HG02610 (cell line): ENCODE results near the gene GARIN3.
"Not testable (repeated sequence)": the region's sequence is repeated elsewhere in the genome, so short reads cannot be mapped to it uniquely, and the experiment has no call there.

ENCODE experiments used
- ATAC-seq: cut with Tn5 transposase; IDR thresholded peaks from one replicate; pipeline ENCODE4 v1.9.1; 2021; ENCODE audit warnings: mild to moderate bottlenecking, moderate library complexity; ENCODE audit not compliant: unreplicated experiment

Gene GARIN3

DNA sequence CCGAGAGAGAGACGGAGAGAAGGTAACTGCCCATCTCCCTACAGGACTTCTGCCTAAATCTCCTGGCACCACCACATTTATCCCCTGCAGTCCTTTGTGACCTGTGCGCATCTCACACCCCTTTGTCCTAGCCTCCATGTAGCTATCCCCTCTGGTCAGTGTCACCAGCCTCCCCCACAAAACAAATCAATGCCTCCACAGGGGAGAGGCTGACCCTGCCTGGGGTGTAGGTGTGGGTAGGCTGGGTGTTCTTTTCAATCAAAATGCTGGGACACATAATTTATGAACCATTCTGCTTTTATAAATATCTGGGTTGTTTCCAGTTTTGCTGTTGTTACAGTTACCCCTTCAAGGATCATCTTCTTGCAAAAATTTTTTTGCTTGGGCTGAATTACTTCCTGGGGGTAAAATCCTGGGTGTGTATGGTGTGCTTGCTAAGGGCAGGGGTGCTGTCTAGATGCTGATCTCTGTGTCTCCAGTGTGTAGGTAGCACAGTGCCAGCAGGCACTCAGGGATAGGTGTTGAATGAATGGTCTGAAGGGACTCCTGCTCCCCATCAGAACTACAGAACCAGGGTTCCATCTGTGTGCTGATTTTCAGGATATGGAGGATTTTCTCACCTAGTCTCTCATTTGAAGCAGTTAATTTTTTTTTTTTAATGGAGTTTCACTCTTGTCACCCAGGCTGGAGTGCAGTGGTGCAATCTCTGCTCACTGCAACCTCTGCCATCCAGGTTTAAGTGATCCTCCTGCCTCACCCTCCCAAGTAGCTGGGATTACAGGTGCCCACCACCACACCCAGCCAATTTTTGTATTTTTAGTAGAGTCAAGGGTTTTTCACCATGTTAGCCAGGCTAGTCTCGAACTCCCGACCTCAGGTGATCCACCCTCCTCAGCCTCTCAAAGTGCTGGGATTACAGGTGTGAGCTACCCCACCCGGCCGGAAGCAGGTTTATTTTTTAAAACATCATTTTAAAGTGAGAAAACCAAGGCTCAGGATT, at the start of gene GARIN3:
TSS of gene GARIN3 (minus strand) at position 51 of the 1,000 bp plus-strand sequence. CDS start 96 bp downstream, outside the sequence.
- no peak for ATAC-seq

DNA sequence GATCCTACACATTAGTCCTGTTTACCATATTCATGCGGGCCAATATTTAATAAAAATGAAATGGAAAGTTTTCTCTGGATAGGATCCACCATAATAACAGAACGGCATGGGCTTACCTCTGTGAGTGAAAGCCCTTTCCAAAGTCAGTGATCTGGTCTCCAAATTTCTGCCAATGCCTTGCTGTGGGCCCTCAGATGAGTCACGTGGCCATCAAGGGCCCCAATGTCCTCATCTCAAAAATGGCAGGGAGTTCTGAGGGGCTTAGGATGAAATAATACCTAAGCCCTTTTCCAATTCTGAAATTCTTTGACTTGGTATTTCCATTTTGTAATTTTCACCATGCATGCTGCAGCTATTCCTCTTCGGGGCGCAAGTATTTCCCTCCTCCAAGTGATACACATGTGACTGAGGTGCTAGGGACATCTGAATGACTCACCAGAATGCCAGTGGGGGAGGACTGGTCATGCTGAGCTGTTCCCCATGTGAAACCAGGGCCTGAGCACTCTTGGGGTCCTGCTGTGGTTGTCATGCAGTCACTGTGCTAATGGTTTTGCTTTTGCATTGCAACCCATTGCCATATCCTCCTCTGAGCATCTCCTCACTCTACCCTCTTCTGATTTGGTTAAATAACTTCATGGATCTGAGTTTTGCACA, 49.6 kb upstream of the GARIN3 start:
- no peak for ATAC-seq

DNA sequence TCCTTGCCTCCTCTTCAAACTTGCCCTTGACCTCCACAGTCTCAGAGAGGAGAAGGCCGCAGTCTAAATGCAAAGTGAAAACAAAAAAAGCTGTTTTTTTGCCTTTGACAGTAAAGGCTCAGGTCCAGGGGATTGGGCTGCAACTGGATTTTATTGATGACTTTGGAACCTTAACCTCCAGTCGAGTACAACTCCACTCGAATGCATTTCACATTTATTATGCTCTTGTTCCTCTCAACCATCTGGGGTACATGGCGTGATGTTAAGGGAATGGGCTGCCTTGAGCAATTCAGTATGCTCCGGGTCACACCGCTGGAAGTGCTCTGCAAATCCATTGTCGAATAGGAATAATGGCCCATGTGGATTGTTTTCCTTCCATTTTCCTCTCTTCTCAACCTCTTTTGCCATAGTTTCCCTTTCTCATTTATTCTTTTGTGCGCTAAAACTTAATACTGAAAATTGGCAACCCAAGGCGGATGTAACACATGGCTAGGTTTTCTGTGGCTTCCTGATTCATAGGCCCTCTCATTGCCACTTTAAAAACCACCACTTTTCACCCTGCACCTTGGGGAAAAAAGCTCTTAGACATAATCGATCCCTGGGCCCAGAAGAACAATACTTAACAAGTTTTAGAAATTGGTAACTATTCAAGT, 48.9 kb upstream of the GARIN3 start:
- ATAC-seq: no peak

DNA sequence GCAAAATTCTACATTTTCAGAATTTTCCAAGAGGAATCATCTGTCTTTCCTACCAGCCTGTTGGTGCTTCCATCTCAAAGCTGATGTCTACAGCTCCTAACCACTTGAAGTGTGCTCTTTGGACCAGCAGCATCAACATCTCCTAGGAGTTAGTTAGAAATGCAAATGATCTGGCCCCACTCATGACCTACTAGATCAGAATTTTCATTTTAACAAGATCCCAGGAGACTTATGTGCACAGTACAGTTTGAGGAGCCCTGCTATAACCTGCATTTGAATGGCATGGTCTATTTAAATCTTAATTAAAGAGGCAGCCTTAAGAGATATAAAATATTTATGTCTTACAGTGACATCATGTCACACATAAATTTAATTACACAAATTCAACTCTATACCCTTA, 48.4 kb upstream of the GARIN3 start:
- ATAC-seq: no peak

DNA sequence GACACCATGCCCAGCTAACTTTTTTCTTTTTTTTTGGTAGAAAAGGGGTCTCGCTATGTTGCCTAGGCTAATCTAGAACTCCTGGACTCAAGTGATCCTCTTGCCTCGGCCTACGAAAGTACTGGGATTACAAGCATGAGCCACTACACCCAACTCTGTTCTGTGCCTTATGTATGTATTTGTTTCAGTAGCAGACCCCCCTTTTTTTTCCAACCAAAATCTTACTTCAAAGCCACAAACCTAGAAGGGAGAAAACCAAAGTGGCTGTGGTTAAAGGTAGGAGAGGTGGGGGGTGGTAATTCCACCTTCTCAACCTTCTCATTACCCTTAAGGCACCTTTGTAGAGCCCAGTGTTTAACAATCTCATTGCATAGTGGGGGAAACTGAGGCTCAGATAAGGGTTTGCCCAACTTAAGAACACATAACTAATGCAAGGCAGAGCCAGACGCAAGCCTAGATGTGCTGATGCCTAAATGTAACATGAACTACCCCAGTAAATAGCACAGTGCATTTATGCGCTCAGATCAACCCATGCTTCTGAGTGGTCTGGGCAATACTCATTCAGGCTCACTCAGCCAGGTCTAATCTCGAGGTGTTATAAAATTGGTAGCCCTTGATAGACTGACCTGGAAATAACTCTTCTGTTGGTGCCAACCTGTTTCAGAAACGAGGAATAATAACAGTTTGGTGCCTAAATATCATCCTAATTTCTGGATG, 47.6 kb upstream of the GARIN3 start:
- ATAC-seq: no peak

DNA sequence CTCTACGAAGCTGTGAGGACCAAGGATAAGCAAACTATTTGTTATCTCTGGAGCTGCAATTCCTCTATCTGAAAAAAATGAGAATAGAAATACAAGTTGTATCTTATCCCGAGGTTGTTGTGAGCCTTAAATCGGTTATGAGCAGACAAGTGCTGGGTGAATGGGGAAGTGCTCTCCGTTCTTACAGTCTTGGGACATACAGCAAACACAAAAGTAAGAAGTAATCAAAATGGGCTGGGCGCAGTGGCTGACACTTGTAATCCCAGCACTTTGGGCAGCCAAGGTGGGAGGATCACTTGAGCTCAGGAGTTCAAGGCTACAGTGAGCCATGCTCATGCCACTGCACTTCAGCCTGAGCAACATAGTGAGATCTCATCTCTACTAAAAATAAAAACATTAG, 46.2 kb upstream of the GARIN3 start:
- ATAC-seq: no peak

DNA sequence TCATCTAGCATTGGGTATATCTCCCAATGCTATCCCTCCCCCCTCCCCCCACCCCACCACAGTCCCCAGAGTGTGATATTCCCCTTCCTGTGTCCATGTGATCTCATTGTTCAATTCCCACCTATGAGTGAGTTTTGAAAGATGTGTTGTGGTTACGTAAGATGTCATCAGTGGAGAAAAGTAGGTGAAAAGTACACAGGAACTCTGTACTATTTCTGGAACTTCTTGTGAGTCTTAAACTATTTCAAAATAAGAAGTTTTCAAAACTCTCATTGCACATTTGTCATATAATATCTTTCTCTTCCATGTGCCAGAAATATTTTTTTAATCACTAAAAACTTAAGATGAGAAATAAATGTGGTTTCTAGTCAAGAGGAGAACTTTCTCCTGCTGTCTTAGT, 44.6 kb upstream of the GARIN3 start:
- ATAC-seq: not testable (repeated sequence)

DNA sequence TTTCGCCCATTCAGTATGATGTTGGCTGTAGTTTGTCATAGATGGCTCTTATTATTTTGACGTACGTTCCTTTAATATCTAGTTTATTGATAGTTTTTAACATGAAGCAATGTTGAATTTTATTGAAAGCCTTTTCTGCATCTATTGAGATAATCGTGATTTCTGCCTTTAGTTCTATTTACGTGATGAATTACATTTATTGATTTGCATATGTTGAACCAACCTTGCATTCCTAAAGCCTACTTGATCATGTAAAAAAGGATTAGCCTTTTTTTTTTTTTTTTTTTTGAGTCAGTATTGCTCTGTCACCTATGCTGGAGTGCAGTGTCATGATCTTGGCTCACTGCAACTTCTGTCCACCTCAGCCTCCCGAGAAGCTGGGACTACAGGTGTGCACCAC, 39.6 kb upstream of the GARIN3 start:
- no peak for ATAC-seq

DNA sequence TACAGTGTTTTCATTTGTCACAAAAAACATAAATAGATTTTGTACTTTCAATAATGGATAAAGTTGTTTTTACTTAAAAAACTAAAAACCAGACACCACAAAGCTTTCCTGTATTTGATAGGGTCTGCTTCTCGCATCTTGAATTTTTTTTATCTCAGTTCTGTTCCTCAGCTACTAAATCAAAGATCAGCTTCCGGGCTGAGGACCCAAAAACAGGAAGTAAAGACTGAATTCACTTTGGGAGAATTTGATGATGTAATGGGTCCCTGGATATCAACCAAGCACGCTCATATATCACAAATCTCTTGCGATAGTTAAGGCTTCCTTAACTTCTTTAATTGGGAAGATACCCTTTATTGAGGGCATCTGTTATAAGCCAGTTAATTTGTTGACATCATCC, 38.7 kb upstream of the GARIN3 start:
- ATAC-seq: no peak

DNA sequence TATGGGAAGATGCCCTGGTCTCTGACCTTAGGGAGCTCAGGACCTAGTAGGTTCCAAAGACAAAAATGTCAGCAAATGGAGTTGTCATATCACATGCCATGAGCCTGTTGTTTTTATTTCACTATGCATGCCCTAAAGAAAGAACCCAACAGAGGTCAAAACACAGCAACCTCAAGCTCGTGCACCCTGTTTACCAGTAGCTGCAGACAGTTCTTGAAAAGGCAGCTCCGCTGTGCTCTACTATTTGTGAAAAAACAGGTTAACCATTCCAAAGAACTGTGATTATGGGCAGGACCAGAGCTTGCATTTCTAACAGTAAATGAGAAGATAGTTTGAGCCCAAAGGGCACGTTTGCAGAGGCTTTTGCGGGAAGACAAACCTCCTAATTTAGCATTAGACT, 37.4 kb upstream of the GARIN3 start:
- ATAC-seq: no peak

DNA sequence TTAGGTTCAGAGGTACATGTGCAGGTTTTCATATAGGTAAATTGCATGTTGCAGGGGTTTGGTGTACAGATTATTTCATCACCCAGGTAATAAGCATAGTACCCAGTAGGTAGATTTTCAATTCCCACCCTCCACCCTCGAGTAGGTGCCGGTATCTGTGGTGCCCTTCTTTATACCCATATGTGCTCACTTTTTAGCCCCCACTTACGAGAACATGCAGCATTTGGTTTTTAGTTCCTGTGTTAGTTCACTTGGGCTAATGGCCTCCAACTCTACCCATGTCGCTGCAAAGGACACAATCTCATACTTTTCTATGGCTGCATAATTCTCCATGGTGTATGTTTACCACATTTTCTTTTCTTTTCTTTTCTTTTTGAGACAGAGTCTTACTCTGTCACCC, 35.8 kb upstream of the GARIN3 start:
- no peak for ATAC-seq

DNA sequence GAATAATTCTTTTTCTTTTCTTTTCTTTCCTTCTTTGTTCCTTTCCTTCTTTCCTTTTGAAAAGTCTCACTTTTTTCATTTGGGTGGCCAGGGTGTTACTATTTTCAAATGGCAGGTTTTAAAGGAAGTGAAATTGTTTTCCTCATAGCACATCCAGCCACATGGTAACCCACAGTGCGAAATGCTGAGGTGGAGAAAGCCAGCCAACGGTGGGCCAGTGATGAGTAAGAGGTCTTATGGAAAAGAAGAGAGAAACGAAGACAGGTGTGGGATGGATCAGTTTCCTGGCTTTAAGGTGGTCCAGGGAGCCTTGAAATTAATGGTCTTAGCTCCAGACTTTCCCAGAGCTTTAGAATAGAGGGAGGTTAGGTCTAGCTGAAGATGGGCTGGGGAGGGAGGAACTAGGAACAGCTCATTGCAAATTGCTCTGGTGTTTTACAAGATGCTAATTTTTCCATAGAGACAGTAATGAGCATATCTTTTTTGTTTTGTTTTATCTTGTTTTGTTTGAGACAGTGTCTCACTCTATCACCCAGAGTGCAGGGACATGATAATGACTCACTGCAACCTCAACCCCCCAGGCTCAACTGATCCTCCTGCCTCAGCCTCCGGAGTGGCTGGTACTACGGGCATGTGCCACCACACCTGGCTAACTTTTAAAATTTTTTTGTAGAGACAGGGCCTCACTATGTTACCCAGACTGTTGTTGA, 32.4 kb upstream of the GARIN3 start:
- no peak for ATAC-seq

DNA sequence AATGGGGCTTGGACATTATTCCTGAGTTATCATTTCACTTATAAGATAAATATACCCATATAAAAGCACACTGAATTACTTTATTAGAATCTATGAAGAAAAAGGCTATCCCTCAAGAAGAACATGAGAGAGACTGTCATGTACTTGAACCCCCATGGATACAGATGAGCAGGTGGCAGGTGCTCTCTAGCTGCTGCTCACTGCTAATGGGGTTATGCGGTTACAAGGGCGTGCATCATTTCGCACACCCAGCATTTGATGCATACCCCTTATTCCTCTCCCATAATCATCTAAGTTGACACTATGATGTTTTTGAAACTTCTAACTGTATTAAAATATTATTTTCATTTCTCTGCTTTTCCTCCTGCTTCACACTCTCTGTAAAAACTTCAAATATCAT, 31.0 kb upstream of the GARIN3 start:
- ATAC-seq: no peak

DNA sequence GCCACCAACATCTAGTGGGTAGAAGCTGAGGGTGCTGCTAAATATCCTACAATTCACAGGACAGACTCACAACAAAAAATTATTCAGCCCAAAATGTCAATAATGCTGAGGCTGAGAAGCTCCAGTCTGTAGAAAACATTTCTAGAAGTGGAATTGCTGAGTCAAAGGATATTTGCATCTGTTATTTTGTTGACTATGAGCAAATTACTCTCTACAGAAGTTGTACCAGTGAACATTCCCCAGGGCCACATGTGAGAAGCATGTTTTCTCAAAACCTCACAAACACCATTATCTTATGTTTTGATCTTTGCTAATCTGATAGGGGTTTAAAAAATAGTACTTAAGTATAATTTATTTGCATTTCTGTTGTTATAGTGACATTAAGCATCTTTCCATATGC, 30.0 kb upstream of the GARIN3 start:
- peak; percentile 74 for ATAC-seq

DNA sequence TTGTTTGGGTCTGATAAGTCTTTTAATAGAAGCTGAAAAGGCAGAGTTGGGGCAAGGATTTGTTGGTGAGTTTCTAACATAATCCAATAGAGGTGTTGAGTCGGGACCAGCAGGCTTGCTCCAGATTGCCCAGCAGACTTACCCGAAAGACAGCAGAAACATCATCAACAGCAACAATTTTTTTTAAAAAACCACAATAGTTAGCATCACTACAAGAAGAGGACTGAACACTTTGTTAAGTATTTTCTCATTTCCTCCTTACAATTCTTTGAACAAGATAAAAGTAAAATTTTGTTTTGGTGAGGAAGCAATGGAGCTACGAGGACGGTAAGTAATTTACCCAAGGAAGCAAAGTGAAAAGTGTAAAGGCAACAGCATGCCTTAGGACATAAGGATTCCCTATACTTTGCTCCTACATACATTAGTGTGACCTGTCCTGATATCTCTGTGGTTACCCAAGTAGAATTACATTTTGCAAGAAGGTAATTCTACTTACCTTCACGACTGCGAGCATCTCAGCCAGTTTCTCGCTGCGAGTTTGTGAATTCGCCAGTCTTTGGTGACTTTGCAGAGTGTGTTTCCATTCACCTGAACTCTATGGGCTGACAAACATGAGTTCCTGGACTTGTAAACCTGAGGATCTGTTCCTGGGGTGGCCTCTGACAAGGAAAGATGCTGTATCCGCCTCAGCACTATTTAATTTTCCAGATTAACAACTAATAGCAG, 27.8 kb upstream of the GARIN3 start:
- no peak for ATAC-seq

DNA sequence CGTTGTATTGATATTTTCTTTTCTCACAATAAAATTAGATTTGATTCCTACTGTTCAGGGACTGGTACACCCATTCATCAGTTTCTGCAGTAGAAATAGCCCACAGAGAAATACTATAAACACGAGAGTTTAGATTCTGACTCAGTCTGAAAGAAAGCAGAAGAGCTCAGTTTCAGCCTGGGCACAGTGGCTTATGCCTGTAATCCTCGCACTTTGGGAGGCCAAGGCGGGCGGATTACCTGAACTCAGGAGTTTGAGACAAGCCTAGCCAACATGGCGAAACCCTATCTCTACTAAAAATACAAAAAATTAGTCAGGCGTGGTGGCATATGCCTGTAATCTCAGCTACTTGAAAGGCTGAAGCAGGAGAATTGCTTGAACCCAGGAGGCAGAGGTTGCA, 23.2 kb upstream of the GARIN3 start:
- peak; percentile 75 for ATAC-seq

DNA sequence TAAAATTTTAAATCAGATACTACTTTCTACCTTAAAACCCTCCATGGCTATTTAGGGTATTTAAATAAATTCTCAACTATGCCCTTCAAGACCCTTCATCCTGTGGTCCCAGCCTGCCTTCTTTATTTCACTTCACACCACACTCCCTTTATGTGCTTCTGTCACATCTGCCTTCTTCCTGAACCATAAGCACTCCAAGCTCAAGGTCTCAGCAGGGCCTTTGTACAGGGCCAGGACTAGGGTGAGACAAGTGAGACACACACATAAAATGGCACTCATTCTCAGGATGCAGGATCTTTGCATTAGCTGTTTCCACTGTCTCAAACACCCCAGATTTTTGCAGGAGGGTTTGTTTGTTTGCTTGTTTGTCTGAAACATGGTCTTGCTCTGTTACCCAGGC, 22.2 kb upstream of the GARIN3 start:
- ATAC-seq: no peak

DNA sequence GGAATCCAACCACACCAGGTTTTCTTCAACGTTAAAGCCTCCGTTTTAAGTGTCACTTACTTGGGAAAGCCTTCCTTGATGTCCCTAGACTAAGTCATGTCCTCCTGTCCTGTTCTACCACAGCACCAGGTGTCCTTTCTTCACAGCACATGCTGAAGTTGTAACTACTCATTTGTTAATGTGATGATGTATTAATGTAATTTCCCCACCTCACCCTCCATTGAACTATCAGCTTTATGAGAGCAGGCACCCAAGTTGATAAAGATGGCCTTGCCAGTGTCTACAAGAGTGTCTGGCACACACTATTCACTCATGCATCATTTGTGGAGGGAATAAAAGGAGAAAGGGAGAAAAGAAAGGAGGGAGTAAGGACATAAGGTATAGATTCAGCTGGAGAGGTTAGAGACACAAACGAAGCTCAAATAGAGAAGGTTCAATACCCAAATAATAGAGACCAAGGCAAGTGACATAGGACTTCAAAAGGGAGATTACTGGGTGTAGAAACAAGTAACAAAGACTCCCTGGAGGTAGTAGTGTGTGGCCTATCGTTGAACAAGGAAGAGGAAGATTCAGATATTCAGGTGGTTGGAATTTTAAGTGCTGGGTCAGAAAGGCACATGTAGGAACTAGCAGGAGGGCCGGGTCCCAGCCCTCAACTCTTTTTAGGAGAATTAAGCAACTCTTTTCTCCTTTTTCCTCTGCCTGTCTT, 21.1 kb upstream of the GARIN3 start:
- no peak for ATAC-seq
